ENCODE results near the gene ZNF44. TPM values are rescaled to one million over a fixed set of nuclear protein-coding genes. Genes with fewer than 3 reads are reported as not detected.

The ZNF44 gene
- total and polyA plus RNA-seq, 2 of the 13 experiments (the other 11 are each of a cell fraction or from before 2014, with no cell fraction given): 6.9 to 15.7 TPM

DNA sequence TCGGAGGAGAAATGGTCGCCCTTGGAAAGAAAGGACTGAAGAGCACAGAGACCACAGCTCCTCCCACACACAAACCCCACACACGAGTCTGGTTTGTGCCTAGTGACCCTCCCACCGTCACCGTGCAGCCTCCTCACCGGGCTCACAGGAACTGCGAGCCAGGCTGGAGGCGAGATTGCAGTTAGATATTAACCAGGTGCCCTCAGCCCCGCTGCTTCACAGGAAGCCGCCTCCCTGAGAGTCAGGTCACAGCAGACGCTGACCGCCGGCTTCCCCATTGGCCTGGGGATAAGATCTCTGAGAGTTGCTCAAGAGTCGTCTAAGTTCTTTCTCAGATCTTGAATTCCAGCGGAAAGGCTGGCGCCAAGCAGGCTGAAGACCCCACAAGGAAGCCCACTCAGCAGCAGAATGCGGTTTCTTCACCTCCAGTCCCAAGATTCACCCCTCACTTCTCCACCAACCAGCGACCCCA, 870 bp downstream of the ZNF44 start (continued):
- TF ChIP-seq, protein P1, sequence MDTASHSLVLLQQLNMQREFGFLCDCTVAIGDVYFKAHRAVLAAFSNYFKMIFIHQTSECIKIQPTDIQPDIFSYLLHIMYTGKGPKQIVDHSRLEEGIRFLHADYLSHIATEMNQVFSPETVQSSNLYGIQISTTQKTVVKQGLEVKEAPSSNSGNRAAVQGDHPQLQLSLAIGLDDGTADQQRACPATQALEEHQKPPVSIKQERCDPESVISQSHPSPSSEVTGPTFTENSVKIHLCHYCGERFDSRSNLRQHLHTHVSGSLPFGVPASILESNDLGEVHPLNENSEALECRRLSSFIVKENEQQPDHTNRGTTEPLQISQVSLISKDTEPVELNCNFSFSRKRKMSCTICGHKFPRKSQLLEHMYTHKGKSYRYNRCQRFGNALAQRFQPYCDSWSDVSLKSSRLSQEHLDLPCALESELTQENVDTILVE (CRISPR knock-in tag; IDR thresholded peaks at IDR 0.05): peak; percentile 76; the same call in 1 of the 2 replicates
- TF ChIP-seq FOXP1 (IDR thresholded peaks at IDR 0.05) (no peak), FOXP1 (CRISPR knock-in tag; IDR thresholded peaks at IDR 0.05) (0 out of 2 replicates have a peak, but pooled peaks have one; percentile 29), IRF1 (CRISPR knock-in tag; IDR thresholded peaks at IDR 0.05; ENCODE audit: low read depth) (no peak), ZNF530 (CRISPR knock-in tag; IDR thresholded peaks at IDR 0.05; ENCODE audit: low read depth) (no peak), SRY (CRISPR knock-in tag; IDR thresholded peaks at IDR 0.05) (peak; percentile 50; the same call in 1 of the 2 replicates), ZNF629 (CRISPR knock-in tag; conservative IDR thresholded peaks at IDR 0.05) (0 out of 2 replicates have a peak, but pooled peaks have one; percentile 8), ARNT2 (CRISPR knock-in tag; IDR thresholded peaks at IDR 0.05; ENCODE audit: low read depth) (peak; percentile 36; the same call in 1 of the 2 replicates), TARDBP (CRISPR knock-in tag; IDR thresholded peaks at IDR 0.05) (peak; percentile 65; the same call in 1 of the 2 replicates), ZNF331 (CRISPR knock-in tag; IDR thresholded peaks at IDR 0.05) (peak; percentile 68; the same call in 1 of the 2 replicates), SMAD1 (CRISPR knock-in tag; IDR thresholded peaks at IDR 0.05; ENCODE audit: borderline replicate concordance, low read depth) (no peak), EP300 (IDR thresholded peaks at IDR 0.05; ENCODE audit: low read depth in 2 of 2, low read length in 2 of 2) (peak in 1 of 2 experiments; percentile 40; a peak in 1 of 4 replicates), EP300 (CRISPR knock-in tag; IDR thresholded peaks at IDR 0.05; ENCODE audit: borderline replicate concordance) (no peak), ISX (CRISPR knock-in tag; conservative IDR thresholded peaks at IDR 0.05) (no peak), IKZF5 (CRISPR knock-in tag; IDR thresholded peaks at IDR 0.05) (peak; percentile 79; the same call in 1 of the 2 replicates), E2F1 (CRISPR knock-in tag; IDR thresholded peaks at IDR 0.05) (0 out of 2 replicates have a peak, but pooled peaks have one; percentile 45), ELF3 (CRISPR knock-in tag; IDR thresholded peaks at IDR 0.05) (peak; percentile 54; the same call in 1 of the 2 replicates)
- TF ChIP-seq, protein P2, sequence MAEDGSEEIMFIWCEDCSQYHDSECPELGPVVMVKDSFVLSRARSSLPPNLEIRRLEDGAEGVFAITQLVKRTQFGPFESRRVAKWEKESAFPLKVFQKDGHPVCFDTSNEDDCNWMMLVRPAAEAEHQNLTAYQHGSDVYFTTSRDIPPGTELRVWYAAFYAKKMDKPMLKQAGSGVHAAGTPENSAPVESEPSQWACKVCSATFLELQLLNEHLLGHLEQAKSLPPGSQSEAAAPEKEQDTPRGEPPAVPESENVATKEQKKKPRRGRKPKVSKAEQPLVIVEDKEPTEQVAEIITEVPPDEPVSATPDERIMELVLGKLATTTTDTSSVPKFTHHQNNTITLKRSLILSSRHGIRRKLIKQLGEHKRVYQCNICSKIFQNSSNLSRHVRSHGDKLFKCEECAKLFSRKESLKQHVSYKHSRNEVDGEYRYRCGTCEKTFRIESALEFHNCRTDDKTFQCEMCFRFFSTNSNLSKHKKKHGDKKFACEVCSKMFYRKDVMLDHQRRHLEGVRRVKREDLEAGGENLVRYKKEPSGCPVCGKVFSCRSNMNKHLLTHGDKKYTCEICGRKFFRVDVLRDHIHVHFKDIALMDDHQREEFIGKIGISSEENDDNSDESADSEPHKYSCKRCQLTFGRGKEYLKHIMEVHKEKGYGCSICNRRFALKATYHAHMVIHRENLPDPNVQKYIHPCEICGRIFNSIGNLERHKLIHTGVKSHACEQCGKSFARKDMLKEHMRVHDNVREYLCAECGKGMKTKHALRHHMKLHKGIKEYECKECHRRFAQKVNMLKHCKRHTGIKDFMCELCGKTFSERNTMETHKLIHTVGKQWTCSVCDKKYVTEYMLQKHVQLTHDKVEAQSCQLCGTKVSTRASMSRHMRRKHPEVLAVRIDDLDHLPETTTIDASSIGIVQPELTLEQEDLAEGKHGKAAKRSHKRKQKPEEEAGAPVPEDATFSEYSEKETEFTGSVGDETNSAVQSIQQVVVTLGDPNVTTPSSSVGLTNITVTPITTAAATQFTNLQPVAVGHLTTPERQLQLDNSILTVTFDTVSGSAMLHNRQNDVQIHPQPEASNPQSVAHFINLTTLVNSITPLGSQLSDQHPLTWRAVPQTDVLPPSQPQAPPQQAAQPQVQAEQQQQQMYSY (CRISPR knock-in tag; IDR thresholded peaks at IDR 0.05): 0 out of 2 replicates have a peak, but pooled peaks have one; percentile 13
- TF ChIP-seq, protein P3, sequence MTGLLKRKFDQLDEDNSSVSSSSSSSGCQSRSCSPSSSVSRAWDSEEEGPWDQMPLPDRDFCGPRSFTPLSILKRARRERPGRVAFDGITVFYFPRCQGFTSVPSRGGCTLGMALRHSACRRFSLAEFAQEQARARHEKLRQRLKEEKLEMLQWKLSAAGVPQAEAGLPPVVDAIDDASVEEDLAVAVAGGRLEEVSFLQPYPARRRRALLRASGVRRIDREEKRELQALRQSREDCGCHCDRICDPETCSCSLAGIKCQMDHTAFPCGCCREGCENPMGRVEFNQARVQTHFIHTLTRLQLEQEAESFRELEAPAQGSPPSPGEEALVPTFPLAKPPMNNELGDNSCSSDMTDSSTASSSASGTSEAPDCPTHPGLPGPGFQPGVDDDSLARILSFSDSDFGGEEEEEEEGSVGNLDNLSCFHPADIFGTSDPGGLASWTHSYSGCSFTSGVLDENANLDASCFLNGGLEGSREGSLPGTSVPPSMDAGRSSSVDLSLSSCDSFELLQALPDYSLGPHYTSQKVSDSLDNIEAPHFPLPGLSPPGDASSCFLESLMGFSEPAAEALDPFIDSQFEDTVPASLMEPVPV (CRISPR knock-in tag; IDR thresholded peaks at IDR 0.05): no peak

Measured in HepG2 (cell line).